ENCODE results near the gene SFMBT2. TPM values are rescaled to one million over a fixed set of nuclear protein-coding genes. Genes with fewer than 3 reads are reported as not detected.

SFMBT2 gene
- total RNA-seq, 1 donor from 2014 or later: 2.7 TPM

DNA sequence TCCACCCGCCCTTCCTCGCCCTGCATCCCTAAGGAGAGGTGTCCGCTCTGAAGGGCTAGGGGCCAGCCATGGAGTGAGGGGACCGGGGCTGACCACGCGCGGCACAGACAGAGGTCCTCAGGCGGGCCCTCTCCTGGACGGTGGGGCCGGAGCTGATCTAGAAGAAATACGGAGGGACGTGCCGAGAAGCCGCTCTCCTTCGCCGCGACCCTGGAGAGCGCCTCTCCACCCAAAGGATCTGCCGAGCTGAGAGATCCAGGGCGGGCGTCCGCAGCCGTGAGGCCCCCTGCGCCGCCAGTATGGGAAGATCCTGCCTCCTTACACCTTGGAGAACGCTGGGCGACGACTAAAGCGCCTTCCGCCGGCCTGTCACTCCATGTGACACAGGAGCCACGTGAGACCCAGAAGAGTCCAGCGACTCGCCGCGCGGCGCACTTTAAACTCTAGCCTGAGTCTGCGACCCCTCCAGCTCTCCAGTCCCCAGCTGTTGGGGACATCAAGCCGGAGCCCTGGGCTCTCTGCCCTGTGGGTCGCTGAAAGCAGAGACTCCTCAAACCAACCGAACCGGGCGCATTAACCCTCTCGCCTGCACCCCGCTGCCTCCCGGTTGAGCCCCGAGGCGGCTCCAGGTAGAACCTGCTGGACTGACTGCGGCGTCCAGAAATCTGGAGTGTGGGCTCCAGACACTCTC lies 1.5 kb upstream of the SFMBT2 start:
- H3K27ac Mint-ChIP-seq (ENCODE audit: unreplicated experiment): no peak overlapping the region
- no peaks in the 10 kb centered on the region for H3K36me3 Mint-ChIP-seq (ENCODE audit: unreplicated experiment)
- no peak overlapping the region for H3K4me3 Mint-ChIP-seq (ENCODE audit: unreplicated experiment)
- no peak for DNase-seq (ENCODE audit: extremely low spot score, unreplicated experiment)
- H3K4me1 Mint-ChIP-seq (ENCODE audit: unreplicated experiment): peaks cover 30% of the 10 kb centered on the region
- TF ChIP-seq, protein P1, sequence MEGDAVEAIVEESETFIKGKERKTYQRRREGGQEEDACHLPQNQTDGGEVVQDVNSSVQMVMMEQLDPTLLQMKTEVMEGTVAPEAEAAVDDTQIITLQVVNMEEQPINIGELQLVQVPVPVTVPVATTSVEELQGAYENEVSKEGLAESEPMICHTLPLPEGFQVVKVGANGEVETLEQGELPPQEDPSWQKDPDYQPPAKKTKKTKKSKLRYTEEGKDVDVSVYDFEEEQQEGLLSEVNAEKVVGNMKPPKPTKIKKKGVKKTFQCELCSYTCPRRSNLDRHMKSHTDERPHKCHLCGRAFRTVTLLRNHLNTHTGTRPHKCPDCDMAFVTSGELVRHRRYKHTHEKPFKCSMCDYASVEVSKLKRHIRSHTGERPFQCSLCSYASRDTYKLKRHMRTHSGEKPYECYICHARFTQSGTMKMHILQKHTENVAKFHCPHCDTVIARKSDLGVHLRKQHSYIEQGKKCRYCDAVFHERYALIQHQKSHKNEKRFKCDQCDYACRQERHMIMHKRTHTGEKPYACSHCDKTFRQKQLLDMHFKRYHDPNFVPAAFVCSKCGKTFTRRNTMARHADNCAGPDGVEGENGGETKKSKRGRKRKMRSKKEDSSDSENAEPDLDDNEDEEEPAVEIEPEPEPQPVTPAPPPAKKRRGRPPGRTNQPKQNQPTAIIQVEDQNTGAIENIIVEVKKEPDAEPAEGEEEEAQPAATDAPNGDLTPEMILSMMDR (IDR thresholded peaks at IDR 0.05): no peak
- H3K9me3 Mint-ChIP-seq (ENCODE audit: unreplicated experiment): no peaks in the 10 kb centered on the region
- peaks cover 59% of the 10 kb centered on the region for H3K27me3 Mint-ChIP-seq (ENCODE audit: unreplicated experiment)

DNA sequence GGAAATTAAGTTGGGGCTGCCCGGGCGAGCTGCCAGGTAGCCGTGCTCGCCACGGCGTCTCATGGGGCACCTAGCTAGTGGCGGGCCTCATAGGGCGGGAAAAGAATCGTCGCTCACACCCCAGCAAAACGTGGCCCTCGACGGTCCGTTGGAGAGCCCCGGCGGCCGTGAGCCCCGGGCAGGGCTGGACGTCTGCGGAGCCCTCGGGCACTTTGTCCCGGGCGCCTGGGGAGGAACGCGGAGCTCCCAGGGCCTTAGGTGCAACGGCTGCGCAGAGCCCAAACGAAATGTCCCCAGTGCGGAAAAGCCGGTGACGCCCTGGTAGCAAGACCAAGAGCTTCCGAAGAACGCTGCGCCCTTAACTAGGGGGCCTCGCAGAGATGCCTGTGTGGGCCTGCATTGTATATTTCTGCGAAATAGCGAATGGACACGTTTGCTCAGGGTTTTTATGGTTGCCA lies 866 bp upstream of the SFMBT2 start:
- Mint-ChIP-seq H3K36me3 (ENCODE audit: unreplicated experiment) (no peaks in the 10 kb centered on the region), H3K4me1 (ENCODE audit: unreplicated experiment) (peaks cover 30% of the 10 kb centered on the region), H3K4me3 (ENCODE audit: unreplicated experiment) (peak overlapping the region; percentile 82), H3K27ac (ENCODE audit: unreplicated experiment) (no peak overlapping the region), H3K27me3 (ENCODE audit: unreplicated experiment) (peaks cover 59% of the 10 kb centered on the region), H3K9me3 (ENCODE audit: unreplicated experiment) (no peaks in the 10 kb centered on the region)
- TF ChIP-seq, protein P1 (IDR thresholded peaks at IDR 0.05): no peak
- DNase-seq (ENCODE audit: extremely low spot score, unreplicated experiment): no peak

DNA sequence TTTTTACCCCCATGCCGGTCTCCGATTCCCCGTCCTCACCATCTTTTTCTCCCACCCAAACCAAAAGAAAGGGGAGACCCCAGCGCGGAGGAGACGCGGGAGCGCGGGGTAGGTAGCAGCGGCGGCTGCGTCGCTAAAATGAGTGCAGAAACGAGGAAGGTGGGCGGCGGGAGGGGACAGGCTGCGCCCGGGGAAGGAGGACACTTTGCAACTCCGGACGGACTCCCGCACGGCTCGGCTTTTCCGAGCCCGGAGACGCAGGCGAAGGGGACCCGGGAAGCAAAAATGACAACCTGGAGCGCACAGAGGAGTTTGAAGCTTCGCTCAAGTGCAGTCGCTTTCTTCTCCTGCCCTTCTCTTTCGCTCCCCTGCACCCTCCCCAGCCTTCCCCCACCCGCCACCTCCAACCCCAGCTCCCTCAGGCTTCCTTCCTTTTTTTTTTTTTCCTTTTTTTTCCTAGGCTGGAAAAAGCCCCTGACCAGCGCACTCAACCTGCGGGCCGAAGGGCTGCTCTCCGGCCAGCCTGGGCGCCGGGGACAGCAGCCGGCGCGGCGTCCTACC lies 453 bp downstream of the SFMBT2 start:
- Mint-ChIP-seq H3K4me1 (ENCODE audit: unreplicated experiment) (peaks cover 30% of the 10 kb centered on the region), H3K27me3 (ENCODE audit: unreplicated experiment) (peaks cover 59% of the 10 kb centered on the region), H3K27ac (ENCODE audit: unreplicated experiment) (no peak overlapping the region)

DNA sequence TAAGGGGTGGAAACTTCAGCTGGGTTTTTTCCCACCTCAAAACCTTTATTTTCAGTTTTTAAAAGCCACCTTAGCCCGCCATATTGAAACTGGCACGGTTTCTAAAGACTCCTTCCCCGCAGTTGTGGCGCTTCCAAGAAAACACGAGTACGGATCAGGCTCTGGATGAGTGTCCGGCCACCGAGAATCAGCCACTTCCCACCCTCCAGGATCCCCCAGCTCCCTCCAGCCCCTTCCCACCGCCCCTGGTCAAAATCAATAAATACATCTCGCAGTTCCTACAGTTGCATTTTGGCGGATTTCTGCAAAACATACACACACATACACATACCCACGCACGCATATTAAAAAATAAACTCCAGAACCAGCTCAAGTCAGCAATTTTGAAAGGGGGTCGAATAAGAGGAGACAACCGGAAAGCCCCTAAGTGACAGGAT lies 1.1 kb downstream of the SFMBT2 start:
- H3K4me3 Mint-ChIP-seq (ENCODE audit: unreplicated experiment): peak overlapping the region; percentile 82
- TF ChIP-seq, protein P1 (IDR thresholded peaks at IDR 0.05): no peak
- H3K4me1 Mint-ChIP-seq (ENCODE audit: unreplicated experiment): peaks cover 30% of the 10 kb centered on the region
- no peak overlapping the region for H3K27ac Mint-ChIP-seq (ENCODE audit: unreplicated experiment)
- no peaks in the 10 kb centered on the region for H3K9me3 Mint-ChIP-seq (ENCODE audit: unreplicated experiment)
- no peak for DNase-seq (ENCODE audit: extremely low spot score, unreplicated experiment)
- H3K36me3 Mint-ChIP-seq (ENCODE audit: unreplicated experiment): no peaks in the 10 kb centered on the region
- H3K27me3 Mint-ChIP-seq (ENCODE audit: unreplicated experiment): peaks cover 53% of the 10 kb centered on the region

More for the DNA sequence above, 453 bp downstream of the SFMBT2 start:
- Mint-ChIP-seq H3K4me3 (ENCODE audit: unreplicated experiment) (peak overlapping the region; percentile 82), H3K36me3 (ENCODE audit: unreplicated experiment) (no peaks in the 10 kb centered on the region), H3K9me3 (ENCODE audit: unreplicated experiment) (no peaks in the 10 kb centered on the region)
- TF ChIP-seq, protein P1 (IDR thresholded peaks at IDR 0.05): no peak
- no peak for DNase-seq (ENCODE audit: extremely low spot score, unreplicated experiment)

DNA sequence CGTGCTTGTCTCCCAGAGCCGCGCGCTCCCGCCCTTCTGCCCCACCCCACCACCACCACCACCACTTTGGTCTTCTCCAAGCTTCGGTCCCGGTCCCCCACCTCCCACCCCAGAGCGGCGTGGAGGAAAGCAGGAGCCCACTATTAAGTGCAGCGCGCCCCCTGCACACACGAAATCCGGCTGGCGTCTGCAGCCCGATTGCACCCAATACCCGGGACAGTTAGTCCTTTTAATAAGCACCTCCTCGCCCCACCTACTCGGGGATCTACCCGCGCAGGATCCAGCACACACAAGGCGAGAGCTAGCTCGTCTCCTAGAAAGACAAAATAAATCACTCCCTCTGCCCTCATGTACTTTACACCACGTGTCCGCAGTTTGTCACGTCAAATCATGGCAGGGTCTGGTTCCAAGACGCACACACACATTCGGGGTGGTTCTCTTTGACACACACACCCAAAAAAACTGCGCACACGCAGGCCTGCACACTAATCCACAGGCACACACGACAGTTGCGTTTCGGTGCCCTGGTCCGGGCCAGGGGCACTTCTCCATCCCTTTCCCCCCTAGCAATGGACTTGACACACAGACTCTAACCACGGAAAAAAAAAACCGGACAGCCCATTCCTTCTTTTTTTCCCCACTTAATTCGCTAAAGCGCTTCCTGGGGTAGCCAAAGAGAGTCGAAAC lies 1.6 kb downstream of the SFMBT2 start:
- Mint-ChIP-seq H3K36me3 (ENCODE audit: unreplicated experiment) (no peaks in the 10 kb centered on the region), H3K9me3 (ENCODE audit: unreplicated experiment) (no peaks in the 10 kb centered on the region), H3K27me3 (ENCODE audit: unreplicated experiment) (peaks cover 49% of the 10 kb centered on the region), H3K27ac (ENCODE audit: unreplicated experiment) (no peak overlapping the region), H3K4me3 (ENCODE audit: unreplicated experiment) (peak overlapping the region; percentile 82), H3K4me1 (ENCODE audit: unreplicated experiment) (peaks cover 30% of the 10 kb centered on the region)
- DNase-seq (ENCODE audit: extremely low spot score, unreplicated experiment): no peak
- TF ChIP-seq, protein P1 (IDR thresholded peaks at IDR 0.05): no peak
